IPS-NIHi11 (cell line): Measurements from ENCODE around the gene STAT5B.
"Not testable (repeated sequence)": the region's sequence is repeated elsewhere in the genome, so short reads cannot be mapped to it uniquely, and the experiment has no call there.

ENCODE experiments used
- DNase-seq: peaks from one replicate; pipeline ENCODE4 v3.0.0; 2012; ENCODE audit warnings: mixed read lengths, low spot score

STAT5B gene

DNA sequence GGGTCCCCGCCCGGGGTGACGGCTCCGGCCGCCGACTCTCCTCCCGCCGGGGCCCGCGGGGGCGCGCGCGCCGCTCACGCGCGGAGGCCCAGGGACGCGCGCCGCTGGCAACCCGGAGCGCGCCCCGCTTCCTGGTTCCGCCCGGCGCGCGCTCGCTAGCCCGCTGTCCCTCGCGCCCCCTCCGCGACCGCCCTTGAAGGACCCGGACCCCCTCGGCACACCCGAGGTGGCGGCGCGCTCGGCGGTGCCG is at the start of gene STAT5B:
Gene STAT5B, minus strand, starts transcription at position 33 of the 250 bp plus-strand sequence. CDS start 44,264 bp downstream, outside the sequence.
- peak; percentile 95 for DNase-seq

DNA sequence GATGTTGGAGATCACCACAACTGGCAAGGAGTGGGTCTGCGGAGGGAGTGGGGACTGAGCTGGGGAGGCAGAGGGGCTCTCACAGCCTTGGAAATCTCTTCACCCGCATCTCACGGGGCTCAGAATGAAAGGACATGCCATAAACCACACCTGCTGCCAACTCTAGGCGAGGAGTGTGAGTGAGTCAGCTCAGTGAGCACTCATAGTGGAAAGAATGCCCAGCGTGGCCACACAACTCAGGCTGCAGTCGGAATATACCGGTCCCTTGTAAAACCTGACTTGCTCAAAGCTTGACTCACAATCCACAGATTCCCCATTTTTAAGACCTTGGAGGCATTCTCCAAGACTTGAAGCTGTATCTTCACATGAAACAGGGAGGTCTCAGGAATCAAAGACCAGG is 48.8 kb upstream of the STAT5B start:
- no peak for DNase-seq

DNA sequence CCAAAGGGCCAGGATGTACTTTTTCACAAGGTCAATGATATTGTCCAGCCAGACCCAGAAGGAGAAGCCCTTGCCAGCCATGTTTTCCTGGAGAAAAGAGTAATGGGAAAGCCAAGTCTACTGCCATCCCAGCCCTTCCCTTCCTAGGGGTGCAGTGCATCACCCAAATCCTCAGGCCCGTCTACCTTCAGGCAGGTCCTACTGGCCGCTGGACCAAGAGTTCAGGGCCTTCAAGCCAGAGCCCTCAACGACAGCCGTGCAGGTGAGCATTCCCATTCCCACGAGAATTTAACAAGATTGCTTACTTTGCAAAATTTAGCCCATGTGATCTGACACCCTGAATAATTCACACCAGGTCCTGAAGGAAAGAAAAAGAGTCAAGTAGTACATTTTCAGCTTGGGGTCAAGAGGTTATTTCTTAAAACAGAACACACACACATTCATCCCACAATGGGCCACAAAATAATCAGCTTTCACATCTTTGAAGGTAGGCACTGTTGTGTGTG is 47.1 kb upstream of the STAT5B start:
- DNase-seq: no peak

DNA sequence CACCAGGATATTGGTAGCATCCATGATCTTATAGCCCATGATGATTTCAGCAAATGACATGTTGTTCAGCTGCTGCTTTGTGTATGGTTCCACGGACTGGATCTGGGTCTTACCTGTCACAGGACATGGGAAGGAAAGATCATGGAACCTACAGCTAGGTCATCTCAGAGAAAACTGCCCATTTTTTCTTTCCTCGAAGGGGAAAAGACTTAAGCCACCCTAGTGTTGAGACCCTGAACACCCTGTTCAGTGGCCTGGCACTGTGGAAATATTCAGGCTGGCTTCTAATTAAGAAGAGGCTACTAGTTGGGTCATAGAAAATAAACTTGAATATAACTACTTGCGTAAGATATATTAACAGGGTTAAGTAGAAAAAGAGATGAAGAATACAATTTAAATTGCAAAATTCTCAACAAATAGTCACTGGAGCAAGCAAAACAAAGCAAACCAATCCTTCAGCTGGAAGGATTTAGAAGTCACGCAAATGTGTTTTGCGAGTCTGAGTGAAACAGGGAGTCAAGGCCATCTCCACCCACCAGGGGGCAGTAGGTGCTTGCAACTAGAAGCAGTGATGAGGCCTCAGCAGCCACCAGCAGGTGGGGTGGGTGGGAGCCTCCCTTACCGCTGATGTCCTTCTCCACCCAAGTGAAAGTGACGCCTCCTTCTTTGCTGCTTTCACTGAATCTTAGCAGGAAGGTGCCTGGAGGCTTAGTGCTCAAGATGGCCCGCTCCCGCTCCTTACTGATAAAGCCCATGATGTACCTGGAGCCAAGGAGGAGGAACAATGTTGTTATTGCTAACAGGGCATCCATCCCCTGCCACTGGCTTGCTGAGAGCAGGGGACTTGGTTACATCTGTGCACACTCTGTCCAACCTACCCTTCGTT is 46.4 kb upstream of the STAT5B start:
- DNase-seq: peak; percentile 94

GRCh38 chr17:42321555-42321954 is 45.4 kb upstream of the STAT5B start:
- DNase-seq: no peak

DNA sequence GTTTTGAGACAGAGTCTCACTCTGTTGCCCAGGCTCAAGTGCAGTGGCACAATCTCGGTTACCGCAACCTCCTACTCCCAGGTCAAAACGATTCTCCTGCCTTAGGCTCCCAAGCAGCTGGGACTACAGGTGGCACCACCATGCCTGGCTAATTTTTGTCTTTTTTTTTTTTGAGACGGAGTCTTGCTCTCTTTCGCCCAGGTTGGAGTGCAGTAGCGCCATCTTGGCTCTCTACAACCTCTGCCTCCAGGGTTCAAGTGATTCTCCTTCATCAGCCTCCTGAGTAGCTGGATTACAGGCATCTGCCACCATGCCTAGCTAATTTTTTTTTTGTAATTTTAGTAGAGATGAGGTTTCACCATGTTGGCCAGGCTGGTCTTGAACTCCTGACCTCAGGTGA is 41.8 kb upstream of the STAT5B start:
- DNase-seq: not testable (repeated sequence)

- DNase-seq: no peak
Measured at GRCh38 chr17:42317266-42317845, 41.2 kb upstream of the STAT5B start.

DNA sequence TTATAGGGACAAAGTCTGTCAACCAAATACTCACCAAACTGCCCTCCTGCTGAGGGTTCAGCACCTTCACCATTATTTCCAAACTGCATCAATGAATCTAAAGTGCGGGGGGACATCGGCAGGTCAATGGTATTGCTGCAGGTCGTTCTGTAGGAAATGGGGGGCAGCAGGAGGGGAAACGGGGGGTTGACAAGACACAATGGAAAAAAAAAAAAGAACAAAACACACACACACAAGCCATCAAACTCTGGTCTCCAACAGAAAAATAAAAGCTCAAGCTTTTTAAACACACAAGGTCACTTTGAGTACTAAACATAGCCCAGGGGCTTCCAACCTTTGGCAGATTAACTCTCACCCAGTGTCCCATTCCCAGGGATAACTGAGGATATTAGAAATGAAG is 40.6 kb upstream of the STAT5B start:
- no peak for DNase-seq

GRCh38 chr17:42315402-42316156 is 39.4 kb upstream of the STAT5B start:
- DNase-seq: no peak

- DNase-seq: no peak
Measured at GRCh38 chr17:42313773-42314566, 37.8 kb upstream of the STAT5B start.

- no peak for DNase-seq
Measured at GRCh38 chr17:42313389-42313772, 37.2 kb upstream of the STAT5B start.

DNA sequence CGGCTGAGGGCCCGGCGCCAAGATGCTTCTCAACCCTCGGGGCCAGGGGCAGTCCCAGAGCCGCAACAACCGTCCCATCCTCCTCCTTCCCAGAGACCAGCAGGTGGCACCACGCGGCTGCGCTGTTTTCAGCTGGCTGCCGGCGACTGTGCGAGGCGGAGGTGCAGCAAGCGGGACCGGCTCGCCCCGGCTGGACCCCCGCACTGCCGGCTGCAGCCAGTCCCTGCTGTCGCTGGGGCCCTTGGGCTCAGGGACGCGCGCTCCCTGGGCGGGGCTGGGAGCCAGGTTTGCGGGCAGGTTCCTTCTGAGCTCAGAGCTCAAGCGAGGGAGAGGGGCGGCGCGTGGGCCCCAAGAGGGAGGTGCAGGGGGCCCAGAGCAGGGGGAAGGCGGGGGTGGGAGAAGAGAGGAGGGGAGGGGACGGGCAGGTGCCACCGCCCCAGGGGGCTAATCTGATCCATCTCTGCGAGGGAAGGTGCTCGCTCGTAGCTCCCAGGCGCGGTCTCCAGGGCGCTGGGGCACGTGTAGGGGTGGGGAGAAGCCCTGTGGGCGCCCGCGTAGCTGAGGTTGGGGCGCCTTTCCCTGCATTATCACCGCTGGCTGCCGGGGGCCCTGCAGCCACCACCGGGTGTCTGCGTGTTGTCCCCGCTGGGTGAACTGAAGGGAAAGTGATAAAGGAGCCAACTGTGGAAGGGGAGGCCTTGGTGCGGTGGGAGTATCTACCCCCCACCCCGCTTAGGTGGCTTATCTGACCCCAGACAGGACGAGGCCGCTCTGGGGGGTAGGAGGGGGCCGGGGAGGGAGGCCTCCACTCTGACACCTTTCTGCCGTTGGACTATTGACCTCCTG is 36.3 kb upstream of the STAT5B start:
- peak; percentile 90 for DNase-seq

DNA sequence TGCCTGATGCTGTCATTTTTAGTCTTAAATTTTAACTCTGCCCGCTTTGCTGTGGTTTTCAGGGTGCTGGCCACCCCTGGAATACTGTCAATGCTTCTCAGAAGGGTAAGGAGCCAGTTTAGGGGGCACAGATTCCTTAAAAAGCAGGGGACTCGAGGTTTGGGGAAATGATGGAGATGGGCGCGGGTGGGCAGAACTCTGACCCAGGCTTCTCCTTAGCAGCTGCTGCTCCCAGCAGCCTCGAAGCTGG is 35.8 kb upstream of the STAT5B start:
- DNase-seq: no peak

DNA sequence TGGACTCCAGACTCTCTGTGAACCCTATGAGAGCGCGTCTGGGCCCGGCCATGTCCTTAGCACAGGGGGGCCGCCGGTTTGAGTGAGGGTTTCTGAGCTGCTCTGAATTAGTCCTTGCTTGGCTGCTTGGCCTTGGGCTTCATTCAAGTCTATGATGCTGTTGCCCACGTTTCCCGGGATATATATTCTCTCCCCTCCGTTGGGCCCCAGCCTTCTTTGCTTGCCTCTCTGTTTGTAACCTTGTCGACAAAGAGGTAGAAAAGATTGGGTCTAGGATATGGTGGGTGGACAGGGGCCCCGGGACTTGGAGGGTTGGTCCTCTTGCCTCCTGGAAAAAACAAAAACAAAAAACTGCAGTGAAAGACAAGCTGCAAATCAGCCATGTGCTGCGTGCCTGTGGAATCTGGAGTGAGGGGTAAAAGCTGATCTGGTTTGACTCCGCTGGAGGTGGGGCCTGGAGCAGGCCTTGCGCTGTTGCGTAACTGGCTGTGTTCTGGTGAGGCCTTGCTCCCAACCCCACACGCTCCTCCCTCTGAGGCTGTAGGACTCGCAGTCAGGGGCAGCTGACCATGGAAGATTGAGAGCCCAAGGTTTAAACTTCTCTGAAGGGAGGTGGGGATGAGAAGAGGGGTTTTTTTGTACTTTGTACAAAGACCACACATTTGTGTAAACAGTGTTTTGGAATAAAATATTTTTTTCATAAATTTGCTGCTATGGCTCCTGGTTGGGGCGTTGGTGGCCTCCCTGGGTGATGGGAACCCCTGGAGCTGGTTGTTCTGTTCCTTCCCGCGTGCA is 35.2 kb upstream of the STAT5B start:
- no peak for DNase-seq

DNA sequence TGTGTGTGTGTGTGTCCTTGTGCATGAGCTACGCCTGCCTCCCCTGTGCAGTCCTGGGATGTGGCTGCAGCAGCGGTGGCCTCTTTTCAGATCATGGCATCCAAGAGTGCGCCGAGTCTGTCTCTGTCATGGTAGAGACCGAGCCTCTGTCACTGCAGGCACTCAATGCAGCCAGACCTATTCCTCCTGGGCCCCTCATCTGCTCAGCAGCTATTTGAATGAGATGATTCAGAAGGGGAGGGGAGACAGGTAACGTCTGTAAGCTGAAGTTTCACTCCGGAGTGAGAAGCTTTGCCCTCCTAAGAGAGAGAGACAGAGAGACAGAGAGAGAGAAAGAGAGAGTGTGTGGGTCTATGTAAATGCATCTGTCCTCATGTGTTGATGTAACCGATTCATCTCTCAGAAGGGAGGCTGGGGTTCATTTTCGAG is 34.6 kb upstream of the STAT5B start:
- no peak for DNase-seq

GRCh38 chr17:42309986-42310786 is 34.0 kb upstream of the STAT5B start:
- no peak for DNase-seq

DNA sequence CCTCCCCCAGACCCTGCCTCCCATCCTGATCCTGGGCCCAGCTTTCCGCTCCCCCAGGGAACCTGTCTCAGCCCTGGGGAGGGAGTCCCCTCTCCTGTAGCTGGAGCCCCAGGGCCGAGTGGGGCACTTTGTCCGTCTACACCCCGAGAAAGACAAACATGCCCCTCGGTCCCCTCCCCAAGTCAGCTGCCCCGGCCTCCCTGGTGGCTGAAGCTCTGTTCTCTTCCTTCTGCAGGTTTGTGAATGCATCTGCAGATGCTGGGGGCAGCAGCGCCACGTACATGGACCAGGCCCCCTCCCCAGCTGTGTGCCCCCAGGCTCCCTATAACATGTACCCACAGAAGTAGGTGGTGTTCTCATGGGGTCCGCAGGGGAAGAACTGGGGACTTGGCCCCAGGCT is 33.0 kb upstream of the STAT5B start:
- DNase-seq: no peak

- DNase-seq: no peak
Measured at GRCh38 chr17:42308446-42308845, 32.3 kb upstream of the STAT5B start.

DNA sequence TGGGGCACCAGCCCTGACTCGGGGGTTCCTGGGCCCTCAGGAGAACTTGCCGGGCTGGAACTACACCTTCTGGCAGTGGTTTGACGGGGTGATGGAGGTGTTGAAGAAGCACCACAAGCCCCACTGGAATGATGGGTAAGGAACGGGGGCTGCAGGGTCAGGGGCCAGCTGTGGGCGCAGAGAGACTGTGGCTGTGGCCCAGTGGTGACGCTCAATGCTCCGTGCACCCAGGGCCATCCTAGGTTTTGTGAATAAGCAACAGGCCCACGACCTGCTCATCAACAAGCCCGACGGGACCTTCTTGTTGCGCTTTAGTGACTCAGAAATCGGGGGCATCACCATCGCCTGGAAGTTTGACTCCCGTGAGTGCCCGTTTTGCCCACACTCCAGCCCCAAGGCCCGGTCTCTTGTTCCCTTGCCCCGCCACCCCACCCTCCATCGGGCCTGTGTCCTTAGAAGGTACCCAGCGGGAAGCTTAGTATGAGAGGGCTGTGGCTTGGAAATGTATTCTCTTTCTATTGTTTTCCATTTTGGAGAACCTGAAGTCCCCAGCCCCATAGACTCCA is 31.3 kb upstream of the STAT5B start:
- no peak for DNase-seq

DNA sequence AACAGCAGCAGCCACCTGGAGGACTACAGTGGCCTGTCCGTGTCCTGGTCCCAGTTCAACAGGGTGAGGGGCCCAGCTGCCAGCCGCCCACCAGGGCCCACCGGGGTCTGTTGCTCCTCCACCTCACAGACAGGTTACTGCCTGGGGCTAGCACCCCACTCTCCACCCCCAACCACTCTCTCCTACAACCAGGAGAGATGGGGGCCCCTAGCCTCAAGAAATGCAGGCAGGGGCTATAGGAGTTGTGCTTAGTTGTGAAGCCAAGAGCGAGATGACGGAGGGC is 30.1 kb upstream of the STAT5B start:
- no peak for DNase-seq
